IPS-15b (cell line): Measurements from ENCODE around the gene PRG3.
"Not testable (repeated sequence)": the region's sequence is repeated elsewhere in the genome, so short reads cannot be mapped to it uniquely, and the experiment has no call there.

ENCODE experiments used
- H3K27me3 ChIP-seq: one replicate; pipeline ENCODE4 v1.6.1; 2013; ENCODE audit warnings: low read length; ENCODE audit not compliant: control insufficient read depth, insufficient read depth
- H3K36me3 ChIP-seq: one replicate; pipeline ENCODE4 v1.6.1; 2013; ENCODE audit warnings: low read length; ENCODE audit not compliant: control insufficient read depth, insufficient read depth
- H3K4me1 ChIP-seq: one replicate; pipeline ENCODE4 v1.6.1; 2013; ENCODE audit warnings: mild to moderate bottlenecking, low read length; ENCODE audit not compliant: control insufficient read depth, insufficient read depth
- H3K4me3 ChIP-seq: one replicate; pipeline ENCODE4 v1.5.1; 2013; ENCODE audit warnings: low read depth, low read length
- H3K9ac ChIP-seq: one replicate; pipeline ENCODE4 v1.6.1; 2013; ENCODE audit warnings: low read depth, mild to moderate bottlenecking, low read length
- H3K9me3 ChIP-seq: one replicate; pipeline ENCODE4 v1.6.1; 2013; ENCODE audit warnings: mild to moderate bottlenecking, low read length; ENCODE audit not compliant: control insufficient read depth, insufficient read depth

Gene PRG3

GRCh38 chr11:57407010-57407920, 26.3 kb upstream of the PRG3 start:
- Histone ChIP-seq H3K9me3 (no peaks in the 10 kb centered on the region), H3K36me3 (peaks cover 10% of the 10 kb centered on the region), H3K4me1 (no peaks in the 10 kb centered on the region), H3K27me3 (peaks cover 2% of the 10 kb centered on the region), H3K9ac (no peak overlapping the region), H3K4me3 (no peak overlapping the region)

DNA sequence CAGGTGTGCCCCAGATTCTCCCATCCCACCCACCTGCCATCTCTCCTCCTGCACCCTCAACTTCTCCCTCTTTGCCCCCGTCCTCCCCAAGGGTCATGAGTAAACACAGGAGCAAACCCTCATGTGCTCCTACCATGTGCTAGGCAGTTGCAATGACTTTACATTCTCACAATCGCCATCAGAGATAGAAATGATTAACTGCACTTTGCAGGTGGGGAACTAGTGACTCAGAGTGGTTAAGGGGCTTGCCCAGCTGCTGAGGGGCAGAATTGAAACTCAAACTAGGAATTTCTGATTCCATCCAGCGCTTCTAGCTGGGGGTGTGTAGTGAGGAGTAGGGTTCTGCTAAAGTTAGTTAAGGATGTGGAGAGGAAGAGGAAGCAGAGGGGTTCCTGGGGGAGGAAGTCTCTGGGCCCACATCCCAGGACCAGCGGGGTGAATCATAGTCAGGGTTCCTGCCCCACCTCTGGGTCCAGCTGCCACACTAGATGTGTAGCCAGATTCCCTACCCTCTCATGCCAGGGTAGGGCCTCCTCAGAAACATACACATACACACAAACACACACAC, 25.5 kb upstream of the PRG3 start:
- H3K4me1 ChIP-seq = no peaks in the 10 kb centered on the region
- H3K36me3 ChIP-seq = peaks cover 10% of the 10 kb centered on the region
- H3K4me3 ChIP-seq = no peak overlapping the region
- no peak overlapping the region for H3K9ac ChIP-seq
- H3K9me3 ChIP-seq = no peaks in the 10 kb centered on the region
- peaks cover 2% of the 10 kb centered on the region for H3K27me3 ChIP-seq

GRCh38 chr11:57405271-57405860, 24.4 kb upstream of the PRG3 start:
- Histone ChIP-seq H3K27me3 (peaks cover 2% of the 10 kb centered on the region), H3K9ac (no peak overlapping the region), H3K9me3 (no peaks in the 10 kb centered on the region), H3K36me3 (peaks cover 10% of the 10 kb centered on the region), H3K4me3 (no peak overlapping the region), H3K4me1 (no peaks in the 10 kb centered on the region)

DNA sequence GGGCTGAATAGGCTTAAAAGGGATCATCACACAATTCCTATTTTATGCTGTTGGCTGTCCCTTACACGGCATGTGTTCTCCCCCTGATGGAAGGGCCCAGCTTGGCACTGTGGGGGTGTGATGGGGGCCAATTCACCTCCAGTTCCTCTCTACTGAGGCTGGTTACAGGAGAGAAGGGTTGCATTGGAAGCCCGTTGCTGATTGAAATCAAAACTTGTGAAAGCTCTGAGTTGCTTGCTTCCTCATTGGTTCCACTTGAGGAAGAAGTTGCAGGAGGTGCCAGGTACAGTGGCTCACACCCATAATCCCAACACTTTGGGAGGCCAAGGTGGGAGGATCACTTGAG, 22.8 kb upstream of the PRG3 start:
- no peaks in the 10 kb centered on the region for H3K9me3 ChIP-seq
- peaks cover 6% of the 10 kb centered on the region for H3K36me3 ChIP-seq
- H3K27me3 ChIP-seq = peaks cover 2% of the 10 kb centered on the region
- H3K4me1 ChIP-seq = no peaks in the 10 kb centered on the region
- H3K9ac ChIP-seq = no peak overlapping the region
- H3K4me3 ChIP-seq = no peak overlapping the region

GRCh38 chr11:57403003-57403801, 22.3 kb upstream of the PRG3 start:
- H3K9ac ChIP-seq, H3K36me3 ChIP-seq, H3K4me1 ChIP-seq: not testable (repeated sequence)

DNA sequence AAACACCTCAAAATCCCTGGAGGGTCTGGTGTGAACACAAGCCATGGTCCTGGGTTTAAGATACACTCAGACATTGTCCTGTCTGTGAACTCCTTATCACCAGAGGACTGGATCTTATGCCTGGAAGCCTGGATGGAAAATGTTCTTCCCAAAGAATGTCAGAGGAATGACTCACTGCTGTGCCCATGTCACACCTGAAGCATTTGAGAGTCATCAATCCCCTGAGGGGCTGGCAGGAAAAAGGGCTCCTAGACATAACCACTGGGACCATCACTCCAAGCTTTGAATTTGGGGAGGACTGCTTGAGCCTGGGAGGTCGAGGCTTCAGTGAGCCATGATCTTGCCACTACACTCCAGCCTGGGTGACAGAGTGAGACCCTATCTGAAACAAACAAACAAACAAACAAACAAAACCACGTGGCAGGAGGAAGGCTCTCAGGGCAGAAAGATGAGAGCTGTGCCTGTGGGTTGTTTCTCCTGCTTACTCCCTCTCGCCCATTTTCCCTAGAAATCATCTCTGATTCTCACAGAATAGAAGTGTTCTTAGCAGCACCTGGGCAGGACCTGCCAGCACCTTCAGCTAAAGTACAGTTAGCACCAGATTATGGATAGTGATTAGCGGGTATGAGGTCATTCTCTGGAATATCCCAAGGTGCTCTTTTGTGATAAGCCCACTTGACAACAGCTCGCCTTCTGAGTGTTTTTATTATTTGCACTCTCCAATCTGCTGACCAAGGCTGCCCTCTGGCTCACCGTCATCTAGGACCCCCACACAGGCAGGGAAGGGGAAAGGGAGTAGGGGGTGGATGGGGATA, 21.4 kb upstream of the PRG3 start:
- Histone ChIP-seq H3K27me3 (peaks cover 2% of the 10 kb centered on the region), H3K4me1 (no peaks in the 10 kb centered on the region), H3K9ac (no peak overlapping the region), H3K9me3 (no peaks in the 10 kb centered on the region), H3K36me3 (peaks cover 4% of the 10 kb centered on the region), H3K4me3 (no peak overlapping the region)

More at GRCh38 chr11:57403003-57403801, 22.3 kb upstream of the PRG3 start:
- H3K27me3 ChIP-seq, H3K9me3 ChIP-seq, H3K4me3 ChIP-seq: not testable (repeated sequence)

DNA sequence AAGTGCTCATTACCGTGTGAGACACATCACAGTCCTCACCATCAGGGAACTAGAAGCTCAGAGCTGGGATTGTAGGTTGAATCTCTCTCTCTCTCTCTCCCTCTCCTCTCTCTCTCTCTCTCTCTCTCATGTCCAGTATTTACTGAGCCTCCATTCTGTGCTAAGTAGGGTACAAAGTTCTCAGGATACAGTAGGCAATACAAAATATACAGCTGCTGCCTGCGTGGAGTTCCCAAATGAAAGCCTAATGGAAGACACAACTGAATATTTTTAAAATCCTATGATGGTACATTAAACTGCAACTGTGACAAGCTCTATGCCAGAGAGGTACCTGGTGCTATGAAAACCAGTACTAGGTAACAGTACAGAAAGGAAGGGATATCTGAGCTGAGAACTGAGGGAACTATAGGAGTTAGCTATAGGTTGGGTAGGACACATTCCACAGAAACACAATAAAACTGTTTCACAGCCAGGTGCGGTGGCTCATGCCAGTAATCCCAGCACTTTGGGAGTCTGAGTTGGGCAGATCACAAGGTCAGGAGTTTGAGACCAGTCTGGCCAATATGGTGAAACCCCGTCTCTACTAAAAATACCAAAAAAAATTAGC, 19.1 kb upstream of the PRG3 start:
- H3K4me1 ChIP-seq = no peaks in the 10 kb centered on the region

GRCh38 chr11:57399221-57399620, 18.3 kb upstream of the PRG3 start:
- peaks cover 6% of the 10 kb centered on the region for H3K27me3 ChIP-seq
- no peaks in the 10 kb centered on the region for H3K4me1 ChIP-seq
- H3K4me3 ChIP-seq = no peak overlapping the region
- H3K36me3 ChIP-seq = no peaks in the 10 kb centered on the region
- no peaks in the 10 kb centered on the region for H3K9me3 ChIP-seq
- H3K9ac ChIP-seq = no peak overlapping the region

More for the DNA sequence above, 19.1 kb upstream of the PRG3 start:
- no peak overlapping the region for H3K4me3 ChIP-seq
- H3K9me3 ChIP-seq = no peaks in the 10 kb centered on the region
- no peak overlapping the region for H3K9ac ChIP-seq
- H3K27me3 ChIP-seq = peaks cover 4% of the 10 kb centered on the region
- no peaks in the 10 kb centered on the region for H3K36me3 ChIP-seq

- H3K4me1 ChIP-seq = no peaks in the 10 kb centered on the region
- no peak overlapping the region for H3K9ac ChIP-seq
- H3K9me3 ChIP-seq = no peaks in the 10 kb centered on the region
- peaks cover 10% of the 10 kb centered on the region for H3K27me3 ChIP-seq
- H3K4me3 ChIP-seq = no peak overlapping the region
- H3K36me3 ChIP-seq = no peaks in the 10 kb centered on the region
Measured at GRCh38 chr11:57397394-57397990, 16.5 kb upstream of the PRG3 start.

GRCh38 chr11:57396744-57397143, 15.8 kb upstream of the PRG3 start:
- no peaks in the 10 kb centered on the region for H3K9me3 ChIP-seq
- no peaks in the 10 kb centered on the region for H3K4me1 ChIP-seq
- H3K36me3 ChIP-seq = no peaks in the 10 kb centered on the region
- peaks cover 11% of the 10 kb centered on the region for H3K27me3 ChIP-seq
- no peak overlapping the region for H3K9ac ChIP-seq
- no peak overlapping the region for H3K4me3 ChIP-seq
